Head of caudate nucleus (tissue), 42 donors: Measurements from ENCODE around the gene KRT75.
A peak's percentile ranks its signal among the peaks of the same experiment; 100 is the strongest.
"Not testable (repeated sequence)": the region's sequence is repeated elsewhere in the genome, so short reads cannot be mapped to it uniquely, and the experiment has no call there.

Source experiments
- DNase-seq, 42 donors: peaks; one replicate each; pipeline versions ENCODE4 v3.0.0 to v3.0.0-alpha.2; 2020 to 2021; ENCODE audit warnings: mixed read lengths in 7 of 42
- intact Hi-C: fragments of 100-400 bp; cut with DNase I; formaldehyde crosslinking; loops from one replicate; pipeline ENCODE4 v1.15.0; 2022

The KRT75 gene

GRCh38 chr12:52423035-52423434, 11.1 kb downstream of the KRT75 start:
- DNase-seq = no peak
- intact Hi-C loops = no loop called here

GRCh38 chr12:52419656-52420055, 14.5 kb downstream of the KRT75 start:
- intact Hi-C loops = no loop called here
- no peak for DNase-seq

DNA sequence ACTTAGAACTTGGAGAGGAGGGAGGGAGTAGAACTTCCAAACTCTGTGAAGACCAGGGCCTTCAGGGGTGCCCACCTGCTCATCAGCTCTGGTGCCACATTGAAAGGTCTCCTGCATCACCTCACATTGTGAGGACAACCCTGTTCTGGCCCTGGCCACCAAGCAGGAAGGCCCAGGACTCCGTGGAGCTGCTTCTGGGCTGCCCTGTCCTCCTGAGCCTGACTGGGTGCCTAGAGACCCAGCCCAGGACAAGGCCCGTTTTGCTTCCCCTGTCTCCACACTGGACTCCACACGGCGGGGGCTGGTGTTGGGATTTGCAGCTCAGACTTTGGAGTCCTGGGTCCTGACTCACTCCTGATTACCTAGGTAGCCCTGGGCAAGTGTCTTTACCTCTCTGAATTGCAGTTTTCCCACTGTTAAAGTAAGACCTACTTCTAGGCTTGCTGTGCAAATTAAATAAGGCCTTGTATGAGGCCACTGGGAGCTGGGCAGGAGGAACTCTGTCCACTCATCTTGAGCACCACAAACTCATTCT, 15.5 kb downstream of the KRT75 start:
- intact Hi-C loops = no loop called here
- DNase-seq = no peak

DNA sequence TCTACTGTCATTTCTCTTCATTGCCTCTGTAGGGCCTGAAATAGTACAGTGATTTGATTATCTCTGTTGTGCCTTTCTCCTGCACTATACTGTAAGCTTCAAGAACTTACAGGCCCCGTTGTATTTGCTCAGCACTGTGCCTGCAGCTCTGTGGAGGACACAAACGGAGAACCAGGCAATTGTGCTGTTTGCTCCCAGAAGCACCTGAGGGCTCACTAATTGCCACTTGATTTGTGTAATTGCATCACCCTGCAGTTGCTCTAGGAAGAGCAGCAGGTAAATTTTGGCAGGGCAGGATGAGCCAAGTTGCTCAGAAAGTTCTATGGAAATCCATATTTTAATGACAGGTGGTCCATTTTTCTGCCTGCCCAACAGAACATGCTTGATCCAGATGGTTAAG, 16.4 kb downstream of the KRT75 start:
- DNase-seq = no peak
- intact Hi-C loops = no loop called here

DNA sequence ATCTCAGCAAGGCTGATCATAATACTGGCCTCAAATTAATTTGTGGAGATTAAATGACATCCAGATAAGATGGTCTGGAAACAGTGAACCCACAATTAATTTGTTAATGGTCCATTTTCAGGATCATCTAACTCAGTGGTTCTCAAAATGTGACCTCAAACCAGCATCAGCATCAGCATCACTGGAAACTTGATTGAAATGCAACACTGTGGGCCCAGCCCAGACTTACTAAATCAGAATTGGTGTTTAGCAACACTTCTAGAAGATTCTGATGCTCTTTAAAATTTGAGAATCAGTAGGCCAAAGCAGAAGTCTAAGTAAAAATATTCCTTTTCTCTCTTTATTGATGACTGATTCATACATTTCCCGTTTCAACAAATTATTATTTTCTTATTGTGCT, 17.4 kb downstream of the KRT75 start:
- intact Hi-C loops = no loop called here
- no peak for DNase-seq

DNA sequence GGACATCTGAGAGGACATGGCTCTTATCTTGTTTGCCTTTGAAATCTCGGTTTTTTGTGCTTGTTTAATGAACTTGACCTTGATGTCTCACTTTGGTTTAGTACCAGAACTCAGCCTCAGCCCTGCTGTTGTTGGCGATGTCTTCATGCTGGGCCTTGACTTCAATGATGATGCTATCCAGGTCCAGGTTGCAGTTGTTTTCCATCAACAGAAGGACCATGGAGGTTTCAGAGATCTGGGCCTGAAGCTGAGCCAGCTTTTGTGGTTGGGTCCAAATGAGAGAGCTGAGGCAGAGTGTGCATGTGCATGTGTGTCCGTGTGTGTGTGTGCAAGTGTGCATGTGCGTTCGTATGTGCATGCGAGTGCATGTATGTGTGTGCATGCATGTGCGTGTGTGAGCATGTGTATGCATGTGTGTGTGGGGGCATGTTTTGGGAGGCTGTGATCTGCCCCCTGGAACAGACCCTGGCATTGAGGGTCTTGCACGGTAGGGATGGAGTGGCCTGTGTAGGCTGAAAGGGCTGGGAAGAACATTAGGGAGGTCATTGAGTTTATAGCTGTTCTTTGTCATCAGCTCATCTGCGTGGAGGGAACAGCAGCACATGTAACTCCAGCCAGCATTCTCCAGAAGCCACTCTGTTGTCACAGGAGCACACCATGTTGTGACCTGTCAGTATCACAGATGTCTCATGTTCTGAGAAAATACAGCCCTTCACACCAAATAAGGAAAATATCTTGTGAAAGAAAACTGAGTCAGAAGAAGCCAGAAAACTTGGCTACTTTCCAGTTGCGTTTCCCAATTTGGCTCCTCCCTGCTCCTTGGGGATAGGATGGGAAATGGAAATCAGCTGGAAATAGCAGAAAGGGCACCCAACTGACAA, 18.1 kb downstream of the KRT75 start:
- DNase-seq = no peak
- intact Hi-C loops = no loop called here

- no peak for DNase-seq
- intact Hi-C loops = no loop called here
Measured at GRCh38 chr12:52414936-52415335, 19.2 kb downstream of the KRT75 start.

GRCh38 chr12:52413782-52414345, 20.3 kb downstream of the KRT75 start:
- peak in 3 of 42 donors; percentile 15 to 47 (median 35) for DNase-seq
- intact Hi-C loops = no loop called here

GRCh38 chr12:52413202-52413601, 21.0 kb downstream of the KRT75 start:
- intact Hi-C loops = no loop called here
- DNase-seq = no peak

GRCh38 chr12:52411815-52412214, 22.4 kb downstream of the KRT75 start:
- DNase-seq = no peak
- intact Hi-C loops = no loop called here

- DNase-seq, intact Hi-C loops: not testable (repeated sequence)
Measured at GRCh38 chr12:52410589-52411248, 23.5 kb downstream of the KRT75 start.

GRCh38 chr12:52407918-52408317, 26.3 kb downstream of the KRT75 start:
- no peak for DNase-seq
- intact Hi-C loops = no loop called here

DNA sequence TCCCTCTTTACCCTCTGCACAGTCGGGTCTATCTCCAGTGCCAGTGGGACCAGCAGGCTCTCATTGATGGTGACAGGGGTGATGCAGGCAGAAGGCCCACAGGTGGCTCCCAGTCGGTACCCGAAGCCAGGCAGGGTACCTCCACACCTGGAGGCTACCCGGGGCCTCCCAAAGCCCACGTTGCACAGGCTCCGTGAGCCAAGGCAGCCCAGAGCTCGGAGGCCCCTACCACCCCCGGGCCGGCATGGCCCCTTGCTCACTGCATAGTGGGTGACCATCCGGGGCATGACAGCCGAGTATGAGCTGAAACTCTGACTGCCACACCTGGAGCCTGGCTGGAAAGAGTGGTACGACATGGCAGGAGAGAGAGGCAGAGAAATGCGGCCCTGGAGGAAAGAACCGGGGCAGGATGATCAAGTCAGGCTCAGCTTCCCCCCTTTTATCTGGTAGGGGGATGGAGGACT, 28.2 kb downstream of the KRT75 start, which contains the start of gene KRT82:
Gene KRT82, minus strand, starts transcription at position 414 of the 464 bp plus-strand sequence. Its CDS starts 58 bp downstream, at position 356.
- DNase-seq = no peak
- intact Hi-C loops = no loop called here

DNA sequence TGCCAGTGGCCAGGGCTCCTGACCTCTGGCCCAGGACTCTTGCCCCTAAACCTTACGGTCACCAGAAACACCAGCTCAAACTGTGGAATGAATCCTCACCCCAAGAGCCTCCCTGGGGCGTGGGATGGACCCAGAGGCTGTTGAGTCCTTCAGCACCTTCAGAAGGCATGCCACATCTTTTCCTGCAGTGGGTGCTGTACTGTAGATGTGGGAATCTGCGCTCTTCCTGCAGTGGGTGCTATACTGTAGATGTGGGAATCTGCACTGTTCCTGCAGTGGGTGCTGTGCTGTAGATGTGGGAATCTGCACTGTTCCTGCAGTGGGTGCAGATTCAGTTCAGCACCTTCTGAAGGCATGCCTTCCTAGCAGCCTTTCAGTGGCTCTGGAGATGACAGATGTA, 29.2 kb downstream of the KRT75 start:
- intact Hi-C loops = no loop called here
- no peak for DNase-seq

- intact Hi-C loops = no loop called here
- no peak for DNase-seq
Measured at GRCh38 chr12:52403561-52403960, 30.6 kb downstream of the KRT75 start.

GRCh38 chr12:52402873-52403540, 31.2 kb downstream of the KRT75 start:
- intact Hi-C loops = no loop called here
- DNase-seq = no peak

DNA sequence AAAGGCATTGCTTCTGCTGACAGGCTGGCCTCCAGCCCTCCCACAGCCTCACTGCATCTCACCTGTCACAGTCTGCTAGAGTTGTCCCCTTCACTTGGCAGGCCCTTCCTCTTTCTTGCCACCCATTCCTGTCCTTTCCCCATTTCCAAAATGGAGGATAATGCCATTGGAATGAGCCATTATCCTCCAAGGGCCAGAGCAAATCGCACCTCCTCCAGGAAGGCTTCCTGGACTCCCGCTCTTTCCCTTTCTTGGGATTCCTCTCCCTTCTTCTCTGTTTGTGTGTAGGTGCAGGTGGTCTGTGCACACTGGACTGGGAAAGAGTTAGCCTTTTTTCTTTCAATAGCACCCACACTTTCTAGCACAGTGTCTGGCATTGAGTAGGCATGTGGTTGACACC, 31.8 kb downstream of the KRT75 start:
- intact Hi-C loops = no loop called here
- no peak for DNase-seq

GRCh38 chr12:52401926-52402325, 32.2 kb downstream of the KRT75 start:
- intact Hi-C loops = no loop called here
- DNase-seq = no peak

- no peak for DNase-seq
- intact Hi-C loops = no loop called here
Measured at GRCh38 chr12:52401526-52401925, 32.6 kb downstream of the KRT75 start.
